ENCODE results near the gene PTGDR2. TPM values are rescaled to one million over a fixed set of nuclear protein-coding genes. Genes with fewer than 3 reads are reported as not detected.

PTGDR2 gene
- total RNA-seq, 1 experiment from 2014 or later, result not detected

DNA sequence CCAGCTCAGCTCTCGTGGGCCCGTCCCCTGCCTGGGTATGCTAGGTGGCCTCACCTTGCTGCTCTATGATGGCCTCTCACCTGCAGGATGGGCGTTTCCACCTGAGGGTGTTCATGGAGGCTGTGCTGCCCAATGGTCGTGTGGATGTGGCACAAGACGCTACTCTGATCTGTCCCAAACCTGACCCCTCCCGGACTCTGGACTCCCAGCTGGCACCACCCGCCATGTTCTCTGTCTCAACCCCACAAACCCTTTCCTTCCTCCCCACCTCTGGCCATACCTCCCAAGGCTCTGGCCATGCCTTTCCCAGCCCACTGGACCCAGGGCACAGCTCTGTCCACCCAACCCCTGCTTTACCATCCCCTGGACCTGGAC, 13.7 kb upstream of the PTGDR2 start:
- Histone ChIP-seq H3K79me2 (ENCODE audit: low read length) (no peaks in the 10 kb centered on the region), H3K36me3 (ENCODE audit: low read depth, low read length) (no peaks in the 10 kb centered on the region), H3K27me3 (ENCODE audit: low read length) (no peaks in the 10 kb centered on the region), H3F3A (ENCODE audit: low read length, unreplicated experiment) (no peaks in the 10 kb centered on the region), H3K4me1 (ENCODE audit: insufficient read depth, low read length) (peaks cover 11% of the 10 kb centered on the region), H4K20me1 (ENCODE audit: low read length) (no peaks in the 10 kb centered on the region), H2AFZ (ENCODE audit: low read length) (no peak overlapping the region), H3K9me2 (replicated peaks; ENCODE audit: low read length) (no peaks in the 10 kb centered on the region), H3K4me2 (ENCODE audit: low read length) (no peak overlapping the region), H3K9ac (ENCODE audit: low read length) (no peak overlapping the region), H3K4me3 (ENCODE audit: low read length) (no peak overlapping the region), H3K9me3 (ENCODE audit: low read length) (no peaks in the 10 kb centered on the region), H3K27ac (ENCODE audit: low read length) (no peak overlapping the region)
- no peak for DNase-seq
- ChIA-PET POLR2A (ENCODE audit: unreplicated experiment) (no interaction called here), CTCF (interaction anchor here (0.6 kb wide), 1 partner anchor 505 kb away, joined by 3 read pairs; no protein-coding TSS in a partner anchor)
- no peak for ATAC-seq
- no peak for TF ChIP-seq EZH2phosphoT487 (IDR thresholded peaks at IDR 0.05; ENCODE audit: borderline replicate concordance, low read length)
- TF ChIP-seq, protein P1, sequence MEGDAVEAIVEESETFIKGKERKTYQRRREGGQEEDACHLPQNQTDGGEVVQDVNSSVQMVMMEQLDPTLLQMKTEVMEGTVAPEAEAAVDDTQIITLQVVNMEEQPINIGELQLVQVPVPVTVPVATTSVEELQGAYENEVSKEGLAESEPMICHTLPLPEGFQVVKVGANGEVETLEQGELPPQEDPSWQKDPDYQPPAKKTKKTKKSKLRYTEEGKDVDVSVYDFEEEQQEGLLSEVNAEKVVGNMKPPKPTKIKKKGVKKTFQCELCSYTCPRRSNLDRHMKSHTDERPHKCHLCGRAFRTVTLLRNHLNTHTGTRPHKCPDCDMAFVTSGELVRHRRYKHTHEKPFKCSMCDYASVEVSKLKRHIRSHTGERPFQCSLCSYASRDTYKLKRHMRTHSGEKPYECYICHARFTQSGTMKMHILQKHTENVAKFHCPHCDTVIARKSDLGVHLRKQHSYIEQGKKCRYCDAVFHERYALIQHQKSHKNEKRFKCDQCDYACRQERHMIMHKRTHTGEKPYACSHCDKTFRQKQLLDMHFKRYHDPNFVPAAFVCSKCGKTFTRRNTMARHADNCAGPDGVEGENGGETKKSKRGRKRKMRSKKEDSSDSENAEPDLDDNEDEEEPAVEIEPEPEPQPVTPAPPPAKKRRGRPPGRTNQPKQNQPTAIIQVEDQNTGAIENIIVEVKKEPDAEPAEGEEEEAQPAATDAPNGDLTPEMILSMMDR (conservative IDR thresholded peaks at IDR 0.05; ENCODE audit: low read depth, low read length), result no peak
- no peak for TF ChIP-seq EZH2 (IDR thresholded peaks at IDR 0.05; ENCODE audit: low read length, unreplicated experiment)
- no TSS peak for BruUV-seq (replicated peaks)
- intact Hi-C loops (cut with micrococcal nuclease), result no loop called here

DNA sequence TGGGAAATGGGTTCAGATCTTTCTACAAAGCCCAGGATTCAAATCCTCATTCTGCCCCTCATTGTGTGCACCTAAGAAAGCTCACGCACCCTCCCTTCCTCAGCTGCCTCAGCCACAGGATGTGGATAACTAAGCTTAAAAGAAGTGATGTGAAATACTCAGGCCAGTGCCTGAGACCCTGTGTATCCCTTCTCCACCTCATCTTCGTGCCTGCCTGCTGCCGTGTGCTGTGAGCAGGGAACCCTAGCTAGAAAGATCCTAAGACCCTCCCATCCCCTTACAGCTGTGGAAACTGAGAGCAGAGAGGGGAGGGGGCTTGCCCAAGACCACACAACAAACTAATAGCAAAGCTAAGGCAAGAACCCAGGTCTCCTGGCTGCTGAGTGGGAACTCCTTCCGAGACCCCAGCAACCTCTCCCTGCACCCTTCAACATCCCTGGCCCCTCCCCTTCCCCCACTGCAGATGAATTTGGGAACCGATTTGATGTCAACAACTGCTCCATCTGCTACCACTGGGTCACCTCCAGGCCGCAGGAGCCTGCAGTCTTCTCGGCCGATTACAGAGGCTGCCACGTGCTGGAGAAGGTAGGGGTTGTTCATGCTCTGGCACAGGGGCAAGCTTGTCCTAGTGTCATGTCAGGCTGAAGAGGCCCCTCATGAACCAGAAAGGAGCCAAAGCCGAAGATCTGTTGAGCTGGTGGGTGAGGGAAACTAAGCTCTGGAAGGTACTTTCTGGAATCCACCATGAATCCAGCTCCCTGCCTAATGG, 13.1 kb upstream of the PTGDR2 start:
- CTCF ChIA-PET, result no interaction called here
- Histone ChIP-seq H3F3A (ENCODE audit: low read length, unreplicated experiment) (no peaks in the 10 kb centered on the region), H3K27me3 (ENCODE audit: low read length) (no peaks in the 10 kb centered on the region), H3K36me3 (ENCODE audit: low read depth, low read length) (no peaks in the 10 kb centered on the region), H3K79me2 (ENCODE audit: low read length) (no peaks in the 10 kb centered on the region), H3K9ac (ENCODE audit: low read length) (no peak overlapping the region), H3K4me1 (ENCODE audit: insufficient read depth, low read length) (peaks cover 11% of the 10 kb centered on the region), H4K20me1 (ENCODE audit: low read length) (no peaks in the 10 kb centered on the region), H3K4me3 (ENCODE audit: low read length) (no peak overlapping the region), H3K4me2 (ENCODE audit: low read length) (no peak overlapping the region), H3K9me2 (replicated peaks; ENCODE audit: low read length) (no peaks in the 10 kb centered on the region), H2AFZ (ENCODE audit: low read length) (no peak overlapping the region), H3K9me3 (ENCODE audit: low read length) (no peaks in the 10 kb centered on the region), H3K27ac (ENCODE audit: low read length) (no peak overlapping the region)
- BruUV-seq (replicated peaks), result no TSS peak
- TF ChIP-seq, protein P1 (conservative IDR thresholded peaks at IDR 0.05; ENCODE audit: low read depth, low read length), result no peak
- no peak for TF ChIP-seq EZH2 (IDR thresholded peaks at IDR 0.05; ENCODE audit: low read length, unreplicated experiment)
- no peak for TF ChIP-seq EZH2phosphoT487 (IDR thresholded peaks at IDR 0.05; ENCODE audit: borderline replicate concordance, low read length)
- intact Hi-C loops (cut with micrococcal nuclease), result no loop called here
- DNase-seq, result no peak
- POLR2A ChIA-PET (ENCODE audit: unreplicated experiment), result no interaction called here
- ATAC-seq, result no peak
